Kidney (tissue), 14 donors: ENCODE data around the gene VAMP2. TPM values are rescaled to one million over a fixed set of nuclear protein-coding genes. Genes with fewer than 3 reads are reported as not detected.

Experiments
- DNase-seq, 5 donors: peaks; one replicate each; pipeline ENCODE4 v3.0.0-alpha.2; 2013 to 2020
- FAIRE-seq: peaks from 2 replicates; lab custom pipeline; 2012; peaks lifted over from hg19 to GRCh38; lab: Jason Lieb, UNC
- H3K27ac ChIP-seq, 2 donors: one replicate each; pipeline ENCODE4 v1.7.0; 2013; ENCODE audit warnings: low read depth in 2 of 2, low read length in 2 of 2, inconsistent platforms in 1 of 2
- H3K27me3 ChIP-seq: one replicate; pipeline ENCODE4 v1.7.1; 2013; ENCODE audit warnings: low read length, inconsistent platforms; ENCODE audit not compliant: control insufficient read depth, insufficient read depth
- H3K36me3 ChIP-seq, 3 donors: one replicate each; pipeline versions ENCODE4 v1.7.0 to v1.7.1; 2013; ENCODE audit warnings: low read length in 3 of 3, control low read depth in 1 of 3, inconsistent platforms in 1 of 3; ENCODE audit not compliant: insufficient read depth in 3 of 3, control insufficient read depth in 2 of 3
- H3K4me1 ChIP-seq, 3 donors: one replicate each; pipeline versions ENCODE4 v1.7.0 to v1.7.1; 2013; ENCODE audit warnings: low read length in 3 of 3, inconsistent platforms in 1 of 3, low read depth in 1 of 3; ENCODE audit not compliant: control insufficient read depth in 2 of 3, insufficient read depth in 2 of 3
- H3K4me3 ChIP-seq, 3 donors: one replicate each; pipeline versions ENCODE4 v1.7.0 to v1.8.1; 2013; ENCODE audit warnings: low read length in 3 of 3, control low read depth in 1 of 3, inconsistent platforms in 1 of 3
- H3K9ac ChIP-seq, 3 donors: one replicate each; pipeline versions ENCODE4 v1.7.0 to v1.7.1; 2013; ENCODE audit warnings: low read length in 3 of 3, control low read depth in 1 of 3, inconsistent platforms in 1 of 3
- H3K9me3 ChIP-seq, 3 donors: one replicate each; pipeline versions ENCODE4 v1.7.0 to v1.7.1; 2013; ENCODE audit warnings: low read length in 3 of 3, control low read depth in 1 of 3, inconsistent platforms in 1 of 3; ENCODE audit not compliant: control insufficient read depth in 2 of 3, insufficient read depth in 1 of 3
- intact Hi-C: fragments of 100-400 bp; cut with DNase I; formaldehyde crosslinking; loops from one replicate; pipeline ENCODE4 v1.11.1; 2022
- polyA plus RNA-seq: library from polyadenylated mRNA; stranded (reverse); fragments of 350-450 nt; fragmentation: Illumina TruSeq; extraction: RNeasy Lipid Tissue Mini Kit (QIAGEN cat#74804); gene quantifications from one replicate; pipeline ENCODE4 v1.2.3, GENCODE V29; 2014; ENCODE audit warnings: low read depth, low replicate concordance; ENCODE audit not compliant: insufficient read depth
- total RNA-seq: library from RNA; stranded (reverse); fragmentation: NEBNext Ultra II Directional; extraction: Animal tissue kit (Norgen Biotek cat#: 25700); gene quantifications from one replicate; pipeline ENCODE4 v1.2.1, GENCODE V29; 2021
- TF ChIP-seq, protein P1 (sequence below): IDR thresholded peaks from 3 replicates; pipeline ENCODE4 v1.5.1; 2012; ENCODE audit warnings: mild to moderate bottlenecking, moderate library complexity, borderline replicate concordance; ENCODE audit not compliant: insufficient read depth; ENCODE audit errors: extremely low read depth
- donor health status: control.
- donor health status: control.
- donor health status: control.
- donor health status: control.
- donor health status: control.
- donor health status: DM: yes; HTN: yes; CAD: no.
- donor health status: Normal renal cell carcinoma (clear cell type).

The VAMP2 gene
- total and polyA plus RNA-seq, 2 donors from 2014 or later: 107 to 124 TPM

GRCh38 chr17:8144401-8145231, 18.1 kb downstream of the VAMP2 start:
- Histone ChIP-seq H3K27ac (no peak overlapping the region), H3K36me3 (peaks cover 0 to 92% (median 78%) of the 10 kb centered on the region in 3 donors), H3K4me3 (no peak overlapping the region), H3K9ac (no peak overlapping the region), H3K4me1 (peaks cover 0 to 2% (median 0%) of the 10 kb centered on the region in 3 donors), H3K27me3 (no peaks in the 10 kb centered on the region), H3K9me3 (no peaks in the 10 kb centered on the region)
- TF ChIP-seq, protein P1, sequence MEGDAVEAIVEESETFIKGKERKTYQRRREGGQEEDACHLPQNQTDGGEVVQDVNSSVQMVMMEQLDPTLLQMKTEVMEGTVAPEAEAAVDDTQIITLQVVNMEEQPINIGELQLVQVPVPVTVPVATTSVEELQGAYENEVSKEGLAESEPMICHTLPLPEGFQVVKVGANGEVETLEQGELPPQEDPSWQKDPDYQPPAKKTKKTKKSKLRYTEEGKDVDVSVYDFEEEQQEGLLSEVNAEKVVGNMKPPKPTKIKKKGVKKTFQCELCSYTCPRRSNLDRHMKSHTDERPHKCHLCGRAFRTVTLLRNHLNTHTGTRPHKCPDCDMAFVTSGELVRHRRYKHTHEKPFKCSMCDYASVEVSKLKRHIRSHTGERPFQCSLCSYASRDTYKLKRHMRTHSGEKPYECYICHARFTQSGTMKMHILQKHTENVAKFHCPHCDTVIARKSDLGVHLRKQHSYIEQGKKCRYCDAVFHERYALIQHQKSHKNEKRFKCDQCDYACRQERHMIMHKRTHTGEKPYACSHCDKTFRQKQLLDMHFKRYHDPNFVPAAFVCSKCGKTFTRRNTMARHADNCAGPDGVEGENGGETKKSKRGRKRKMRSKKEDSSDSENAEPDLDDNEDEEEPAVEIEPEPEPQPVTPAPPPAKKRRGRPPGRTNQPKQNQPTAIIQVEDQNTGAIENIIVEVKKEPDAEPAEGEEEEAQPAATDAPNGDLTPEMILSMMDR: no peak
- peak in 2 of 5 donors; percentile 40 to 77 for DNase-seq
- FAIRE-seq: no peak
- intact Hi-C loops: no loop called here

DNA sequence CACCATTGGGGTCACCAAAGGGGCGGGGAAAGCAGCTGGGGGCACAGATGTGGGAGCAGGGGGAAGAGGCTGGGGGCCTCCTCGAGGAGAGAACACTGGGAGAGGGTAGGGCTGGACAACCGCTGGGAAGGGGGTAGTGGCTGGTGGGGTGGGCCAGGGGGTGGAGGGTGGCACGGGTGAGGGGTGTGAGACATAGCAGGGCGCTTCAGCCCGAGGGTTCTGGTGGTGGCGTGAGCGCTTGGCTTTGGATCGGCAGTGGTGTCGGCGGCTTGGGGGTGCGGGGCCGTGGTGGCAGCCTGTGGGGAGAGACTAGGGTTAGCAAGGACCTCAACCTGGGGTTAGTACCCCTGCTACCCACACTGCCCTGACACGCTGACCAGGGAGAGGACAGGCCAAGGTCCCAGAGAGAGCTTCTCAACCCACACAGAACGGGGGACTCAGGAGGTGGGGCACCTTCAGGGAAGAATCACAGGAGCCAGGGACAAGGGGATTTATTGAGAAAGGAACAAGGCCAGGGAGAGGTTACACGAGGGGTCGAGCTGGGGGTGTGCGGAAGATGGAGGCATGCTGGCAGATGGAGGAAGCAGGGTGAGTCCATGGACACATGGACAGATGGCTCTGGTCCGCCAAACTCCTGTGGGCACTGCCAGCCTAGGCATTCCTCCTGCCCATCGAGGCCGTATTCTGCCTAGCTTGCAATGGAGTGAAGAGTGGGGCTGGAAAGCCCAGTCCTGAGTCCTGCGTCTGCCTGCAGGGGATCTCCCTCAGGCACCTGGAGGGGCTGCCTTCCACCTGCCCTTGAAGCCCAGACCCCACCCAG, 19.0 kb downstream of the VAMP2 start:
- peaks cover 0 to 7% (median 0%) of the 10 kb centered on the region in 3 donors for H3K4me1 ChIP-seq
- no peak overlapping the region for H3K9ac ChIP-seq
- DNase-seq: peak in 1 of 5 donors; percentile 38
- peaks cover 0 to 84% (median 72%) of the 10 kb centered on the region in 3 donors for H3K36me3 ChIP-seq
- intact Hi-C loops: no loop called here
- H3K27me3 ChIP-seq: no peaks in the 10 kb centered on the region
- no peaks in the 10 kb centered on the region for H3K9me3 ChIP-seq
- H3K4me3 ChIP-seq: no peak overlapping the region
- TF ChIP-seq, protein P1: no peak
- FAIRE-seq: no peak
- H3K27ac ChIP-seq: no peak overlapping the region

- Histone ChIP-seq H3K27ac (no peak overlapping the region), H3K9ac (no peak overlapping the region), H3K27me3 (no peaks in the 10 kb centered on the region), H3K9me3 (no peaks in the 10 kb centered on the region), H3K36me3 (peaks cover 0 to 76% (median 66%) of the 10 kb centered on the region in 3 donors), H3K4me3 (no peak overlapping the region), H3K4me1 (peaks cover 0 to 11% (median 0%) of the 10 kb centered on the region in 3 donors)
- TF ChIP-seq, protein P1: no peak
- intact Hi-C loops: no loop called here
- FAIRE-seq: no peak
- DNase-seq: peak in 1 of 5 donors; percentile 41
These were observed 19.7 kb downstream of the VAMP2 start for GRCh38 chr17:8142887-8143580.
